Mammary epithelial cell (primary cell): Measurements from ENCODE around the gene WWP2.

ENCODE experiments used
- CTCF ChIP-seq, 2 donors: IDR thresholded peaks in 1 of 2; conservative IDR thresholded peaks in 1 of 2; 2 replicates each; pipeline ENCODE4 v1.5.1; 2011 to 2012; ENCODE audit warnings: inconsistent platforms in 2 of 2, low read length in 2 of 2, mild to moderate bottlenecking in 2 of 2, control low read depth in 1 of 2, low read depth in 1 of 2; ENCODE audit not compliant: insufficient read depth in 1 of 2; ENCODE audit errors: extremely low read depth in 1 of 2
- EZH2 ChIP-seq: IDR thresholded peaks from 2 replicates; pipeline ENCODE4 v1.6.1; 2012; ENCODE audit warnings: low read length, inconsistent platforms, borderline replicate concordance

GRCh38 chr16:69890892-69891282 lies 128.8 kb downstream of the WWP2 start:
- no peak for TF ChIP-seq EZH2
- TF ChIP-seq CTCF (conservative IDR thresholded peaks at IDR 0.05 in 1 of 2, IDR thresholded peaks at IDR 0.05 in 1 of 2; ENCODE audit: extremely low read depth in 1 of 2, insufficient read depth in 1 of 2, low read depth in 1 of 2, low read length in 2 of 2): no peak
